ENCODE measurements around the gene OR1D5.
"Not testable (repeated sequence)": the region's sequence is repeated elsewhere in the genome, so short reads cannot be mapped to it uniquely, and the experiment has no call there.

The OR1D5 gene

DNA sequence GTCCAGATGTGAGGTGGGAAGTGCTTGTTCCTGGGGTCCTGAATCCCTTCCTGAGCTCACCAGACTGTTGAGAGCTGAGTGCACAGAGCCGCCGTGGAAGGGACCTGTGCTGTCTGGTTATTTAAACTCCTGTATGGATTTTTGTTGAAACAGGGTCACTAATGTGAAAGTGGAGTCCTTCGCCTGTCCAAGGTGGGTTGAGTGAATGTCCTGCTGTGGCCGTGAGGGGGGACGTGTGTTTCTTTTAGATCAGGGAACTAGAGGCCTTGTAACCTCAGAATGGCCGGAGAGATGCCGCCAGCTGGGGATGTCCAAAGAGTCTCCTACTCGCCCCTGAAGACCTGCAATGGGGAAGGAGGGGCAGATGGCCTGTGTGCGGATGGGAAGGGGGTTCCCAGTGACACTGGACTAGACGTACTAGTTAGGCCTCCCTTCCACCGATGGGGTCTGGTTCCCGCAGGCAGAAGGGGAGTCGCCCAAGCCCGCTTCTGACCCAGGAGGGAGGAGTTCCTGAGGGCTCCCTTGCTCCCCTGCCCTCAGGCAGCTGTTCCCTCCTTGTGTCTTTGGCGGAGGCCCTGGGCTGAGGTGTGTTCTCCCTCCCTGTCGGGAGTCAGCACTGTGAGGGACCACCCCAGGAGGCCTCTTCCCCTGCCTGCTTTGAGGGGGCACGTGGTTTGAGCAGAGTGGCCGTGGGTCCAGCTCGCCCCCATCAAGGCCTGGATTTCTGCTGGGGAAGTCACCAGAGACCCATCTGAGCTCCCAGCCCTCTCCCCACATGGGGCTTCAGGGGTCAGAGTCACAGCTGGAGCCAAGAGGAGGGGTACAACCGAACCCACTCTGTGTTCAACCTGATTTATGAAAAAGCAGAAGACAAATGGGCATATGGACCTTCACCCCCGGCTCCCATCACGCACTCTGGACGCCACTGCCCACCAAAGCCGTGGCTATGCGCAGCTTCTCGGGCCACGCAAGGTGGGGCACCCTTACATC lies 30.9 kb downstream of the OR1D5 start:
- DNase-seq (ENCODE audit: low spot score): no peak

DNA sequence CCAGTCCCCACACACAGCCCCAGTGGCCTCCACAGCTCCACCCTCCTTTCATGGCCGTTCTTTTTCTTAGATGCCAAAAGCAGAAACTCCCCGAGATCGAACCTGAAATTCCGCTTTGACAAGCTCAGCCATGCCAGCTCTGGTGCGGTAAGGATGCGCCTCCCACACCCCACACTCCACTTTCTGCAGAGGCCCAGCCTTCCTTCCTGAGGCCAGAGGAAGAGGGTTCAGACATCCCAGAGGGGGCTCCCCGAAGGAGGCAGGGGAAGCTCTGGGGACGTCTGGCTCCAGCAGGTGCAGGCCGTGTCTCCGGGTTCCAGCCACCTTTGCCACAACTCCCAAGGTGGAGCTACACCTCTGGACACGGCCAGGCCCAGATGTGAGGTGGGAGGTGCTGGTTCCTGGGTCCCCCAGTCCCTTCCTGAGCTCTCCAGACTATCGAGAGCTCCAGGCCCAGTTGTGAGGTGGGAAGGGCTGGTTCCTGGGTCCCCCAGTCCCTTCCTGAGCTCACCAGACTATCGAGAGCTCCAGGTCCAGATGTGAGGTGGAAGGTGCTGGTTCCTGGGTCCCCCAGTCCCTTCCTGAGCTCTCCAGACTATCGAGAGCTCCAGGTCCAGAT lies 32.4 kb downstream of the OR1D5 start:
- DNase-seq (ENCODE audit: low spot score): not testable (repeated sequence)

DNA sequence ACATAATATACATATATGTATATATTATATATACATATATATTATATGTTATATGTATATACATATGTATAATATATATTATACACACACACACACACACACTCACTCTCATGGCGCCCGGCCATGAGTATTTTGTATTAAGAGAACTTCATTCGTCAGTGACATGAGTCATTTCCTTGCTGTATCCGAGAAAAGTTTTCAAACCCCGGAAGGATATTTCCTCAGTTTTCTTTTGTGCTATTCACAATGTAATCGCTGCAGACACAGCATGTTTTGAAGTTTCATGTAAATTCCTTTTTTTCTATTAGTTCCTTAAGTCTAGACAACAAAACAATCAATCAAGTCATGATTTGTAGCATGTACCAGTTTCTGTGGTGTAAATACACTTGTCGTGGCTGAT lies 33.3 kb downstream of the OR1D5 start:
- DNase-seq (ENCODE audit: low spot score): no peak

DNA sequence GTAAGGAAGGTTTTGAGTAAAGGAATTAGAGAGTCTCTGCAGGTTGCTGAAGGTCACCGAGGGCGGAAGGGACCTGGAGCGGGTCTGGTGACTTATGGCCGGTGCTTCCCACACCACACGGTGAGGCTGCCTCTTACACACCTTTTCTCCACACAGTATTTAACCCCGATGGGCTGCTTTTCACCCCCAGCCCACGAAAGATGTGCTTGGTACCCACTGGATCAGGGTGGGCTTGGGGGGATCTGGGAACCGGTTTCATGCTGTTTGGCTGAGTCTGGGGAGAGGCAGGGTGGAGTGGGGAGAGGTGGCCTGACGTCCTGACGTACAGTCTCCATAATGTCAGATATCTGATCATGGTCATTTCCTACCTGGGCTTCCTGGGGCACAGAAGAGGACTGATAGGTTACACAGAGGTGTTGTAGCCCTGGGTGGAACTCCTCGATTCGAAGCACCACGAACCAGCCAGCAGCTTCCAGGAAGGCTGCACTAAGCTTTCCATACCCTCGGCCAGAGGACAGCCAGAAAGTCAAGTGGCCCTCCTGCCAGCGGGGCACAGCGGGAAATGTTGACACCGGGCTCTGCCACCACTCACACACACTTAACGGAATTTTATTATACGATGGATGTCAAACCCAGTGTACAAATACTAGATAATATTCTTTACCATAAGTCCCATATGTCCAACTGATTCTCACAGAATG lies 34.0 kb downstream of the OR1D5 start:
- DNase-seq (ENCODE audit: low spot score): no peak

DNA sequence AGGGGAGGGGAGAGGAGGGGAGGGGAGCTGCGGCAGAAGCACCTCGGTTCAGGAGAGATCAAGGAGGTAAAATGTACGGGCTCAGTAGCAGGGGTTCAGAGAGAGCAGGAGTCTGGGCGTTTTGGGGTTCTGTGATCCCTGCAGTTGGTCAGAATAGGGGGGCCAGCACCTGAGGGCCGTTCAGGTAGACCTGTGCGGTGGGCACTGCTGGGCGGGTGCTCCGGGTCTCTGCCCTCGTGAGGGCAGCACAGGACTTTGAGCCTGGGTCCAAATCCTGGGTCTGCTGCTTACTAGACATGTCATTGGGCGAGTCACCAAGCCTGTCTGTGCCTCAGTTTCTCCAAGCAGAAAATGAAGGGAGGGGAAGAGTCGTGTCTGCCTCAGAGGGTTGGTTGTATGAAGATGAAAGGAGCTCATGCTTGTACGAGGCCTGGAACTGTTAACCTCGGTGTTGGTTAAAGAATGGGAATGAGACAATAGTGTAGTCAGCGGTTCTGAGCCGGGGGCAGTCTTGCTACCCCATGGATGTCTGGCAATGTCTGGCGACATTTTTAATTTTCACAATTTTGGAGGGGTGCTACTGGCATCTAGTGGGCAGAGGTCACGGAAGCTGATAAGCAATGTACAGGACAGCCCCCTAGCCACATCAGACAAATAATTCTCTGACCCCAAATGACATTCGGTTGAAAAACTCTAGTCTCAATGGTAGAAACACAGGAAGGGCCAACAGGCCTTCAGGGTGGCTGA lies 35.4 kb downstream of the OR1D5 start:
- no peak for DNase-seq (ENCODE audit: low spot score)

DNA sequence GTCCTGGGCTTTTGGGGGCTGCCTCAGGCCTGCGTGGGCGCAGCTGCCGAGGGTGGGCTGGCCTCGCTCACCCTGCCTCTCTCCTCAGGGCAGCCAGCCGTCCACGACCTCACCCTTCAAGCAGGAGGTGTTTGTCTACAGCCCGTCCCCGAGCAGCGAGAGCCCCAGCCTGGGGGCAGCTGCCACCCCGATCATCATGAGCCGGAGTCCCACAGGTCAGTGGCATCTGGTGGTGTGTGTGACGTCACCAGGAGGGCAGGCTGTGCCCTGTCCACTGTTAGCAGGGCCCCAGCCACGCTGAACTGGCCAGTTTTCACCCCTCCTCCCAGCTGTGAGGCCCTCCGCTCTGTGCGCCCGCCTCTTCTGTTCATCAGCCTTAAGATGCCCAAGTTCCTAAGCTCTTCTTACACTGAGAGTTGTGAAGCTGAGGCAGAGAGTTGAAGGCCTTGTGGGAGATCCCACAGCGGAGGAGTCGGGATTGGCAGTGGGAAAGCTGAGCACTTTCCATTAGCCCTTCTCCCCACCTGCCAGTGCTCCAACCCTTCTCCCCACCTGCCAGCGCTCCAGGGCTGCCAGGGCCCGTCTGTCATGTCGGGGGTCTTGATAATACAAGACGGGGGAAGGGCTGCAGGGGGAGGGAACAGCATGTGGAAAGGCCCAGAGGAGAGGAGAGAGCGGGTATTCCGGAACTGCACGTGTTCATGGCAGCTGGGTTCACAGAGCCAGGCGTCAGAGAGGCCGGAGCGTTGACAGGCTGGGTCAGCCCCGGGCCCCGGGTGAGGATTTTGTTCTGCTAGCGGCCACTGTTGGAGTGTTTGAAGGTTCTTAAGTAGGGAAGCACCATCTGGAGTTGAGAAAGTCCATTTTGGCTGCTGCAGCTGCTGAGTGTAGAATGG lies 36.3 kb downstream of the OR1D5 start:
- DNase-seq (ENCODE audit: low spot score): no peak

DNA sequence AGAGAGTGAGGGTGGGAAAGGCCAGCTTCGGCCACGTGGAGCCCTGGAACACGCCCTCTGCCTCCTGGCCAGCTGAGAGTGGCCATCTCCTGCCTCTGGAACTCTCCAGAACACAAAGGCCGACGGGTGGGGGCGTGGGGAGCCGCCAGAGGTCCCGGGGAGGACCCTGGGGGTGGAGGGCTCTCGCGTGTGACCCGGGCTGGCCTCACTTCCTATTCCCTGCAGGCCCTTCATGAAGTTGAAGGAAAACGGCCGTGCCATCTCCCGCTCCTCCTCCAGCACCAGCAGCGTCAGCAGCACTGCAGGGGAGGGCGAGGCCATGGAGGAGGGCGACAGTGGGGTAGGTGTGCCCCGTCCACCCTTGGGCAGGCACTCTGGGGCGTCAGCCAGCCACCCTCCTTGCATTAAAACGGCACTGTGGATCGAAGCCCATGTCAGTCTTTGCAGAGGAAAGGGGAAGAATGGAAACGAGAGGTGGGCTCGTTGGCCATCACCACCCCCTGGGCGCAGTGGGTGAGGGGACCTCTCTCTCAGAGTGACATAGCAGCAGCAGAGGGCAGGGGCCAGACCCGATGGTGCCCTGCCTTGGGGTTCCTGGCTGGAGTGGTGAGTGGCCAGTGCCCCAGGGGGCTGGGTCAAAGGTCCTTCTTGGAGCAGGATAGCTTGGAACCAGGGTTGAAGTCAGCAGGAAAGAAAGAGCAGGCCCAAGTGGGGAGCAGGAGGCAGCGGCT lies 37.1 kb downstream of the OR1D5 start:
- no peak for DNase-seq (ENCODE audit: low spot score)

DNA sequence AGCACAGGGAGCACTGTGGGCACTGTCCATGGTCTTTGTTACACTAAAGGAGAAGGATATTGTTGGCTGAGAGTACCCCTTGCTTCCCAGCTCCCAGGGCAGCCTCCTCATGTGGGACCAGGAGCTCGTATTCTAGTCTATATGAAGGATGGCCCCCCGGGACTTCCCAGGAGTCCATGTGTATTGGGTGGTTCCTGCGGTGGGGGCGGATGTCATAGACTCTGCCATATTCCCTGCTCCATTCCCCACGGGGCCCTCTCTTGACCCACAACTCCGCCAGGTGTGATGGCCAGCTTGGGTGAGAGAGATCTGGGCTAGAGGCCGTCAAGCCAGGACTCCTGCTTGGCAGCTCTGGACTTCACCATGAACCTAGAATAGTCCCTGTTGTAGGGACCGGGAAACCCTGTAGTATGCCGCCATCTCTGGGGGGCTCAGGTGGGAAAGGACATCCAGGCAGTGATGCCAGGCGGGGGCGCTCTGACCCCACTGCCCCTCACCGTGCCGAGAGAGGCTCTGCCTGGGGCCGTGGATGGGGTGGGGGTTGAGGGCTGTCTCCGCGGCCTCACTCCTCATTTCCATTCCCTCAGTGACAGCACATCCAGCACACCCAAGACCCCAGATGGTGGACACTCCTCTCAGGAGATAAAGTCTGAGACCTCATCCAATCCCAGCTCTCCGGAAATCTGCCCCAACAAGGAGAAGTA lies 37.8 kb downstream of the OR1D5 start:
- no peak for DNase-seq (ENCODE audit: low spot score)

DNA sequence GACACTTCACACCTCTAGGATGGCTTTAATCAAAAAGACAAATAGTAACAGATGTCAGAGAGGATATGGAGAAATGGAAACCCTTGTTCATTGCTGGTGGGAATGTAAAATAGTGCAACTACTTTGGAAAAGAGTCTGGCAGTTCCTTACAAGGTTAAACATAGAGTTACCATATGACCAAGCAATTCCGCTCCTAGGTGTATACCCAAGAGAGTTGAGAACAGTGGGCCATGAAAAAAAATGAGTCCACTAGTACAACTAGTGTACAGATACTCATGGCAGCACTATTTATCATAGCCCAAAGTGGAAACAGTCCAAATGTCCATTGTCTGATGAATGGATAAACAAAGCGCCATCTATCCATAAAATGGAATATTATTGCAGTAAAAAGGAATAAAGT lies 39.1 kb downstream of the OR1D5 start:
- DNase-seq (ENCODE audit: low spot score): no peak

DNA sequence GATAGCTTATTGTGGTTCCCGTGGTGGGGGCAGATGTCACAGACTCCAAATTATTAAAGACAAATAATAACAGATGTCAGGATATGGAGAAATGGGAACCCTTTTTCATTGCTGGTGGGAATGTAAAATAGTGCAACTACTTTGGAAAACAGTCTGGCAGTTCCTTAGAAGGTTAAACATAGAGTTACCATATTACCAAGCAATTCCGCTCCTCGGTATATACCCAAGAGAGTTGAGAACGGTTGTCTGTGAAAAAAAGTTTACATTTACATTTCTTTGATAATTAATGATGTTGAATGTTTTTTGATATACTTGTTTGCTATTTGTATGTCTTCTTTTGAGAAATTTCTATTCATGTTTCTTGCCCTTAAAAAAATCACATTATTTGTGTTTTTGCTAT lies 41.2 kb downstream of the OR1D5 start:
- DNase-seq (ENCODE audit: low spot score): no peak

DNA sequence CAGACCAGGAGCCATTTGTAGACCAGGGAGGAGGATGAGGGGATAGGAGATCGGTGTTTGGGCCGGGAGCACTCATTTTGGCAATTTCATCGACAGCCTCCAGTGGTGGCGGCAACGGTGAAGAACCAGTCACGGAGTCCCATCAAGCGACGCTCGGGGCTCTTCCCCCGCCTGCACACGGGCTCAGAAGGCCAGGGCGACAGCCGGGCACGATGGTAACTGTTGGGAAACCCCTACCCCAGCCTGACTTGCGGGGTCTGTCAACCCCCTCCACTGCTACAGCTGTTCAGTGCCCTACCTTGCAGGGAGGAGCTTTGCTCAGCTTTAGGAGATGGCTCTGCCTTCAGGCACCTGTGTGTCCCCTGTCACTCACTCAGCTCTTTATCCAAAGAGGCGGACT lies 43.0 kb downstream of the OR1D5 start:
- DNase-seq (ENCODE audit: low spot score): no peak

DNA sequence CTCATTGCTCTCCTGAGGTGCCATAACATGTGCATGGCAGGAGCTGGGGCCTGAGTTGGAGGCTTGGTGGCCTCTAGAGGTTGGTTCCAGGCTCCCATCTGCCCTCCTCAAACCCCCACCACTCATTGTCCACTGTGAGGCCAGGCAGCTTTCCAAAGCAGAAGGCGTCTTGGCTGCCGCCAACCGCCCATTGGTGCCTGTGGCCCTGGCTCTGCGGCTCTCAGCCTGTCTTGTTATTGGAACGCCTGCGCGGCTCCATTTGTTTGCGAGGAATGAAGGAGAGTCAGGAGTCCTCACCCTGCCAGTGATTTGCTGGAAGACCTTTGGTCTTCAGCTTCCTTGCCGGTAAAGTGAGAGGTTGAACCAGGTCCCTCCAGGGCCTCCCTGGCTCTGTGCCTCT lies 43.6 kb downstream of the OR1D5 start:
- DNase-seq (ENCODE audit: low spot score): no peak

DNA sequence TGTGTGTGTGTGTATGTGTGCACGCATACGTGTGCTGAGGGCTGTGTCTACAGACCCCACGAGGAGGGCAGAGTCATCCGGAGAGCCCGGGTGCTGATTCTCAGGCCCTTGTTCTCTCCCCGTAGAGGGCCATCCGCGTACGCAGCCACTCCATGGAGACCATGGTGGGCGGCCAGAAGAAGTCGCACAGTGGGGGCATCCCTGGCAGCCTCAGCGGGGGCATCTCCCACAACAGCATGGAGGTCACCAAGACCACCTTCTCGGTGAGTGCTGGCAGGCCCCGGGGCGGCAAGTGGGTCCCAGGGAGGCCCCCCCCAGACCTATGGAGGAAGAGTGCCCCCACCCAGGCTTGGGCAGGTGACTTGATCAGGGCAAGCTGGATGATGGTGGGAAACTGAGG lies 45.5 kb downstream of the OR1D5 start:
- DNase-seq (ENCODE audit: low spot score): no peak

DNA sequence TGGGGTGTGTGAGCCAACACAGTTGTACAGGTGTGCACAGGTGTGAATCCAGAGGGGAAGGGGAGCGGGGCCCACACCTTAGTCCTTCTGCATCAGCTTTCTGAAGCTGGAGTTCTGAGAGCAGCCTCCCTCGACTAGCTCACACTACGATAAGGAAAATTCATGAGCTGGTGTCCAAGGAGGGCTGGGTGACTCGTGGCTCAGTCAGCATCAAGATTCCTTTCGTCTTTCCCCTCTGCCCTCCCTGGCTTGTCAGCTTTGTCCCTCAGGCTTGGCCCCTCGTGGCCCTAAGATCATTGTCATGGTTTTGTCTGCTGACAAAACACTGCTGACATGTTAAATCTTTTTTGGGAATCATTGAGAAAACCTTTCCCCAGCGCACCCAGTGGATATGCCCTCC lies 47.5 kb downstream of the OR1D5 start:
- no peak for DNase-seq (ENCODE audit: low spot score)

DNA sequence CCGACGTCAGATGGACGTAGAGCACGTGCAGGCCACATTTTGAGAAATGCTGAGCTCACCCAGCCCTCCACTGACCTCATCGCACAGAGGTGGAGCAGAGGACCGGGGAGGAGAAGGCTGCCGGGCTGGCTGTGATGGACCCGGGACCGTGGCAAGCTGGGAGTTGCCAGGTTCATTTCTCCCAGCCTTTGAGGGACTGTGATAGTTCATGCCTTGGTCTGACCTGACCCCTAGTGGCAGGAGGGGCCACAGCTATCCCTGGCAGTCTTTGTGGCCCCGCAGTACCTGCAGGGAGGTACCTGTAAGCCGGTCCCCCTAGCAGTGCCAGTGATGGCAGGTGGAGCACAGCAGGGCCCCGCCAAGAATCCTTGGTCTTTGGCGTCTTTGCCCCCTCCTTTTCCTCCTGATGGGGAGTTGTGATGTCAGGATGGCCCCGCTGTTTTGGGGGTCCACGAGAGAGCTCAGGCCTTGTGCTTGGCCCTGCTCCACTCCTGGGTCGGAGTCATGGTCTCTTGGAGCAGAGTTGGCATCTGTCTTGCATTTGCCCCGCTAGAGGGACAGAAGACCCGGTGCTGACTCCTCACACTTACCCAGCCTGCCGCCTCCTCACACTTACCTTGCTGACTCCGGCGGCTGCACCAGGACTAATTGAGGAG lies 50.4 kb downstream of the OR1D5 start:
- DNase-seq (ENCODE audit: low spot score): no peak

All from putamen (tissue), 1 donor.